ELF-1 (cell line): Measurements from ENCODE around the gene PTH1R.

Experiments
- DNase-seq: peaks from one replicate; pipeline ENCODE4 v3.0.0-alpha.2; 2016; ENCODE audit warnings: low read depth, low spot score

PTH1R gene

DNA sequence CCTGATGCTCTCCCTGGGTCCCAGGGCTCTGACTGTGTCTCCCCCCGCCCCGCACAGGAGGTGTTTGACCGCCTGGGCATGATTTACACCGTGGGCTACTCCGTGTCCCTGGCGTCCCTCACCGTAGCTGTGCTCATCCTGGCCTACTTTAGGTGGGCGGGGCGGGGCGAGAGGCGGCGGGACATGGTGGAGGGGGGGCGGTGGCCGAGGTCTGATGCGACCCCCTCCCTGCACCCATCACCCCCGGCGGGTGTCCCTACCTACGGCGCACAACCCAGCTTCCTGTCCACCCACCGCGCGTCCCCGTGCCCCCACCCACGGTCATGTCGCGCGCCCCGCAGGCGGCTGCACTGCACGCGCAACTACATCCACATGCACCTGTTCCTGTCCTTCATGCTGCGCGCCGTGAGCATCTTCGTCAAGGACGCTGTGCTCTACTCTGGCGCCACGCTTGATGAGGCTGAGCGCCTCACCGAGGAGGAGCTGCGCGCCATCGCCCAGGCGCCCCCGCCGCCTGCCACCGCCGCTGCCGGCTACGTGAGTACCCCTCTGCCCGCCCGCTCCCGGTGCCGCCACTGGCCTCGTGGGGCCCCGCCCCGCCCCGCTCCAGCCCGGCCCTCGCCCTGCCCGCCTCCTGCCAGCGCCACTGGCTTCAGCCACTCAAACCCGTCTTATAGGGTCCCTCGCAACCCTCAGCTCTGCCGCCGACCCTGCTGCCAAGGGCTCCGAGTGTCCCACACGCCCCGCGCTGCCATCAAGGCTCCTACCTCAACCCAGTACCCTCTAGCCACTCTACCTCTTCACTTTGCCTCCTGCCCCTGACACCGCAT, 21.0 kb downstream of the PTH1R start:
- no peak for DNase-seq

DNA sequence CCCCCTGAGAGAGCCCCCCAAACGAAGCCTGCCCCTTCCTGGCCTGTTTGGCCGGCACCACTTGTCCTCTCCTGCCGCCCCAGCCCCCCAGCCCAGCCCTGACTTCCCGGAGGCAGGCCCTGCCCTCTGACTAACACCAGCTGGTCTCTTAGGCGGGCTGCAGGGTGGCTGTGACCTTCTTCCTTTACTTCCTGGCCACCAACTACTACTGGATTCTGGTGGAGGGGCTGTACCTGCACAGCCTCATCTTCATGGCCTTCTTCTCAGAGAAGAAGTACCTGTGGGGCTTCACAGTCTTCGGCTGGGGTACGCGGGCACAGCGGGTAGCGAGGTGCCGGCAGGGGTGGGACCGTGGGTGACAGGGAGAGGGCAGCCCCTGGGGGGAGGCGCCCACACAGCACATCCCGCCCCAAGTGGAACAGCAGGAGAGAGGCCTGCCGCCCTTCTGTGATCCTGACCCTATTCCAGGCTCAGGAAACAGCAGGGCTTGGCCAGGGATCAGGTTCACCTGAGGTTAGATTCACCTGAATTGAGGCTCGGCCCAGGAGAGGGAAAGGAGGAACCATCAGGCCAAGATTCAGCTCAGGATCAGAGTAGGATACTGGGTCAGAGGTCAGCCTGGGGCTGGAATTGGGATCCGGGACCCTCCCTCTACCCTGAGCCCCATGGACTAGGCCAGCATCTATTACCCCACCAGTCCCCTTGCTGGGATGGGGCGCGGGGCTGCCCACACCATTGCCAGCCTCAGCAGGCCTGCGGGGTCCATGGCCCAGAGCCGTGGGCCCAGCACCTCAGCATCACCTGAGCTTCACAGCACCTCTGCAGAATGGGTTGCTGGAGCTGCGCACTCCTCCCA, 21.9 kb downstream of the PTH1R start:
- no peak for DNase-seq

DNA sequence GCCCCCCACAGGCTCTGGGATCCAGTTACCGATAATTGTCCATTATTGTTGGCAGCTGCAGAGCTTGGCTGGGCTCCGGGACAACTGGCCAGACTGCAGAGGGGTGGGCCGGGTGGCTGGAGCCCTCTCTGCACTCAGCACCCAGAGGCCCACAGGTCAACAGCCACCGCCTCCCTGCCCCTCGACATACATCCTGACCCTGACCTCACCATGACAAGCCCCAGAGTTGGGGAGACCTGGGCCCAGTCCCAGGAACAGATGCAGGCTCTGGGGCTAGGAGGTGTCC, 22.4 kb downstream of the PTH1R start:
- no peak for DNase-seq

- no peak for DNase-seq
Observed at GRCh38 chr3:46900356-46900755, 22.8 kb downstream of the PTH1R start.

DNA sequence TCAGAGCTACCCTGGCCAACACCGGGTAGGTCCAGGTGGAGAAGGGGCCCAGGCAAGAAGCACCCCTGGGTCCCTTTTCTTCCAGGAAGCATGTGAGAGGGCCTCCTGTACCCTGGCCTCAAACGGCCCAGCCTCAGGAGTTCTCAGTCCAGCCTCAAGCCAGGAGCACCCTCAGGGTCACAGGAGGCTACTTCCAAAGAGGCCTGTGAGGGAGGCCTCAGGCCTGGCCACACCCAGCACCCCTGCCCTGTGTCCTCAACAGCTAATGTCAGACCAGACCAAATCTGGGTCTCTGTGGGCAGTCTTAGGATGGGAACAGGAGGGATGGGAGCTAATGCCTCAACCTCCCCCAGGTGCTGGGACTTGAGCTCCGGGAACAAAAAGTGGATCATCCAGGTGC, 23.5 kb downstream of the PTH1R start:
- DNase-seq = no peak

DNA sequence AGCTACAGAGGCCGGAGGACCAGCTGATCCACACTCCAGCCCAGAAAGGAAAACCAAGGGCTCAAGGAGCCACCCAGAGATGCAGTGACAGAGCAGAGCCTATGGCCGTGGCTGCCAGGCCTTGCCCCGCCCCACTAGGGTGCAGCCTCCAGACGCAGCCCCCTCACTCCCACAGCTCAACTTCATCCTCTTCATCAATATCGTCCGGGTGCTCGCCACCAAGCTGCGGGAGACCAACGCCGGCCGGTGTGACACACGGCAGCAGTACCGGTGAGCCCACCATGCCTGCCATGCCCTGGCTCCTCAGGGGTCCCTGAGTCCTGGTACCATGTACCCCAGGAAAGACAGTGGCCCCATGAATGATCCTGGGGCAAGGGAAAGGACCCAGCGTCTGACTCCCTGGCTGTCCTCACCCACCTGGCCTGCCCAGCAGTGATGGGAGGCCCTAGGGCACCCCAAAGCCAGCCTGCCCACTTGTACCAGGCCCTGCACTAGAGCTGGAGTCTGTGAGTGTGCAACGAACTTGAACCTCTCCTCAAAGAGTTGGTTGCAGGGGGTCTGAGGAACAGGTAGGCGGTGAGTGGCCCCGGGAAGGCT, 24.2 kb downstream of the PTH1R start:
- no peak for DNase-seq

- DNase-seq = no peak
Observed at GRCh38 chr3:46902188-46902631, 24.7 kb downstream of the PTH1R start.

DNA sequence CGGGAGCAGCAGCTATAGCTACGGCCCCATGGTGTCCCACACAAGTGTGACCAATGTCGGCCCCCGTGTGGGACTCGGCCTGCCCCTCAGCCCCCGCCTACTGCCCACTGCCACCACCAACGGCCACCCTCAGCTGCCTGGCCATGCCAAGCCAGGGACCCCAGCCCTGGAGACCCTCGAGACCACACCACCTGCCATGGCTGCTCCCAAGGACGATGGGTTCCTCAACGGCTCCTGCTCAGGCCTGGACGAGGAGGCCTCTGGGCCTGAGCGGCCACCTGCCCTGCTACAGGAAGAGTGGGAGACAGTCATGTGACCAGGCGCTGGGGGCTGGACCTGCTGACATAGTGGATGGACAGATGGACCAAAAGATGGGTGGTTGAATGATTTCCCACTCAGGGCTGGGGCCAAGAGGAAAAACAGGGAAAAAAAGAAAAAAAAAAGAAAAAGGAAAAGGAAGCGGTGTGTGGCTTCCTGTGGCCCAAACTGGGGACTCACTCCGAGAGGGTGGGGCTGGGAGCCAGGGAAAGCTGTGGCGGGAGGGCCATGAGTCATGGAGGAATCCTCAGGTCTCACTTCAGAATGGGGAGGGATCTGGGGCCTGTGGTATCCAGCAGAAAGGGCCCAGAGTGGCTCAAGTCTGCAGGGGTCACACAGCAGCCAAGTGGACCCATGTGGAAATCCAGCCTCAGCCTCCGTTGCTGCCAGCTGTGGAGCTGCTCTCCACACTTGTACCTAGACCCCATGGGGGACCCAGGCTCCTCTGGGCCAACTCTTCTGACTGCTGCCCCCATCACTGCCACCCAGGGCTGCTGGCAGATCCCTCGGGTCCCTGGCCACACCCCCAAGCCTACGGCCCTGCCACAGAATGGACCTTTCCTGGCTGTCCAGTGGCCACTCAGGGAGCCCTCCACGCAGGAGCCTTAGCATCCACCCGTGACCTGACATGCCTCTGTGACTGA, 26.1 kb downstream of the PTH1R start:
- no peak for DNase-seq

DNA sequence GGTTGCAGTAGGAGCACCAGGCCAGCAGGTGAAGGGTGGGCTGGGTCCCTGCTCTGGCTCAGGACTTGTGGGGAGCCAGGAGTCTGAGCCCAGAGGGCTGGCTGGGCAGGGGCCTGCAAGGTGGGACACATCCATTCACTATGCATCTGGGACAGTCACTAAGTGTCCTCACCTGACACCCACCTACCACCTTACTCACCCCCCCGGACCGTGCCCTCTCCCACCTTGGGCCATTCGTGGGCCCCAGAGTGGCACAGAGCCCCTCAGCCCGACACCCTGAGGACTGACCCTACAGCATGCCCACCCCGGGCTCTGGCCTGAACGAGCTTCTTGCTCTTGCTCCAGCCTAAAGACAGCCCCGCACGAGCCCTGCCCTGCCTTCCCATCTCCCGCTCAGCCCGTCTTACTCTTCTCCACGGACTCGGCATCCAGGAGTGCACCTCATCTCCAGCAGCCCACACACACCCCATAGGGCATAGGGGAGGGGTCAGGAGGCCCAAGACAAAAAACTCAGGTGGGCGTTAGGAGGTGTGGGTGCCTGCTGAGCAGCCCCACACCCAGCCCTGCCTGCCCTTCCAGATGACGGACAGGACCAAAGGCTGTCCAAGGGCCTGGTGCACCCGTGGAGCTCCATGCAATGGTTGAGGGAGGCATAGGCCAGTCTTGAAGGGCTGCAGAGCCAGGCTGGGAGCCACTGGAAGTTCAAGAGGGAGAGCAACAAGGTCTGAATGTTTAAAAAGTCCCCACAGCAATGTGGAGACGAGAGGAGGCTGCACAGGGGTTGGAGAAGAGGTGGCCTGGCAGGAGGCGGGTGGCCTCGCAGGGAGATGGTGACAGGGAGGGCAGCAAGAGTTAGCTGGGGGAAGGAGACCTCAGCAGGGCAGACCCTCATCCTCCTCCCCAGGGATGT, 27.0 kb downstream of the PTH1R start:
- DNase-seq = no peak

DNA sequence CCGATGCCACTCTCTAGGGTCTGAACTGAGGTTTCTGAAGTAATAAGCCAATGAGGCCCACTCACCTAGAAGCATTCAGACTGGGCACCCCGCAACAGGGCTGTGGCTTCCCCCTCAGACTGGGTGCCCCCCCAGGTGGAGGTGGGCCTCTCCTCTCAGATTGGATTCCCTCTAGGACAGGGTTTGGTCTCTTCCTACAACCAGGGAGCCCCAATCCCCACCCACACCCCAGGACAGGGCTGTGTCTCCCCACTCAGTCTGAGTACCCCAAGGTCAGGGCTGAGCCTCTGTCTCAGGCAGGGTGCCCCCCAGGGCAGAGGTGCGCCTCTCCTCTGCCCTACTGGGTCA, 27.7 kb downstream of the PTH1R start:
- no peak for DNase-seq

DNA sequence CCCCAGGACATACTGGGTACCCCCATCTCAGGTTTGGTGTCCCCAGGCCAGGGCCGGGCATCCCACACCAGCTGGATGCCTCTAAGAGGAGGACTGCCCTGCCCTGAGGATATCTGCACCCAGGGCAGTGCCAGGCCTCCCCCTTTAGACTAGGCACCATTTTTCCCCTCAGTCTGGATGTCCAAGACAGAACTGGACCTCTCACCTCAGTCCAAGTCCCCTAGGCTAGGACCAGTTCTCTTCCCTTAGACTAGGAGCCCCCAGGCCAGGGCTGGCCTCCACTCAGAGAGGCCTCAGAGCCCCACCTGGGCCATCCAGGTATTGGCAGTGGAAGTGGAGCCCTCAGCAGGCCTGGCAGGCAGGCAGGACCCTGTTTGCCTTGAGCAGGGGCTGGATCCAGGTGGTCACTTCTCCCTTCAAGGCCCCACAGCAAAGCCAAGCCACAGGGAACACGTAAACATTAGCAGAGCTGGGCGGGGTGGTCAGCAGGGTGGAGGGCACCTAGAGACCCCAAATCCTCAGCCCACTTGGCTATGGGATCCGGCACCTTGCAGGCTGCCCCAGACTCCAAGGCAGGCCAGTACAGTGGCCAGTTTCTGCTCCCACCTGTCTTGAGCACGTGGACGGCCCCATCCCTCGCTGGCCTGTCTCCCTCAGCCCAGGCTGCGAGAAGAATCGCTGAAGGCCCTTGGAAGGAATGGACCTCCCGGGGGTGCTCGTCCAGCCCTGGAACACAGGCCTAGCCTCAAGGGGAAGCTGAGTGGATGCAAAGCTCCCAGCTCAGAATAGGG, 28.3 kb downstream of the PTH1R start:
- DNase-seq = no peak

- DNase-seq = no peak
Observed at GRCh38 chr3:46906471-46907058, 29.0 kb downstream of the PTH1R start.

GRCh38 chr3:46907271-46907670, 29.8 kb downstream of the PTH1R start:
- DNase-seq = no peak

GRCh38 chr3:46907960-46908293, 30.4 kb downstream of the PTH1R start:
- DNase-seq = no peak

DNA sequence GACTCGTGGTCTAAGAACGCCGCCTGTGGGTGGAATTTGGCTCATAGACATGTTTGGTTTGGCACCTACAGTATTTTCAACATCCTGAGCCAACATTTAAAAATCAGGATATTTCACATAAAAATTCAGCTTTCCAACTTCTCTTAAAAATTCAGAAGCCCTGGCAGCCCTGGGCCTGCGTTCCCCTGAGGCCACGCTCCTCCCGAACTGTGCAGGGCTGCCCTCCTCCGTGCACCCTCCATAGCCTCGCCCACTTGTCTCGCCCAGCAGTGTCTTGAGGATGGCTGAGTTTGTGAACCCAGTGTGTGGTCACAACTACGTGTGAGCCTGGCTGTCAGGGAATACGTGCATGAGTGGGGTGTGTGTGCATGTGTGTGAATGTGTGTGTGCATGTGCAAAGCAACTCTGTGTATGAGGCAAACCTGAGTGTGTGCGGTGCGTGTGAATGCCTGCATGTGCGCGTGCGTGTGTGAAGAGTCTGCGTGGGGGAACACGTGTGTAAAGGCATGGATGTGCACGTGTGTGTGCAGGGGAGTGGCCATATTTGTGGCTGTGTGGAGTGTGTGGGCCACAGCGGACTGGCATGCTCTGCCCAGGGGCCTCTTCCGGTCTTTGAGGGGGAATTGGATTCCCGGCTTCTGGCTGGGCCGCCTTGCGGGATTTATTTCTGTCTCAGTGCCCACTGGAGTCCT, 30.9 kb downstream of the PTH1R start:
- no peak for DNase-seq

DNA sequence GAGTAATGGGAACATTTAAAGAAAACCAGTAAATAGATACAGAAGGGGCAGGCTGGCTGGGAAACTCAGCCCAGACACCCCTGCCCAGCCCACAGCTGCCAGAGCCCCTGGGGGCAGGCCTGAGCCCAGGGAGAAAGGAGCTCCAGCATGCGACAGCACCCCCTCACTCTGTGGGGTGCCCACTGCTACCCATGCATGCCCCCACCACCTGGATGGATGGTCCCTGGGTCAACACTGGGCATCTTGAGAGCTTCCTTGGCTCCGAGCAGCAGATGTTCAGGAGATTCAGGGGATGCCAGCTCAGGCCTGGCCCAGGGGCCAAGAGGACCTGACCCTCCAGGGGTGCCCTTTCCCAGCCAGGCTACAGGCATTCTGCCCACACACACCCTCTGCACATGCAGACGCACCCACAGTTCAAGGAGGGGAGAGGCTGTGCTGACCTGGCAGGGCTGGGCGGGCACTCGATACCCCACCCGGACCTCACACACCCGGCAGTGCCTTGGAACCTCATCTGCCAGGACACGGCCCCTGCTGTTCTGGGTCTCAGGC, 31.5 kb downstream of the PTH1R start:
- DNase-seq = no peak

DNA sequence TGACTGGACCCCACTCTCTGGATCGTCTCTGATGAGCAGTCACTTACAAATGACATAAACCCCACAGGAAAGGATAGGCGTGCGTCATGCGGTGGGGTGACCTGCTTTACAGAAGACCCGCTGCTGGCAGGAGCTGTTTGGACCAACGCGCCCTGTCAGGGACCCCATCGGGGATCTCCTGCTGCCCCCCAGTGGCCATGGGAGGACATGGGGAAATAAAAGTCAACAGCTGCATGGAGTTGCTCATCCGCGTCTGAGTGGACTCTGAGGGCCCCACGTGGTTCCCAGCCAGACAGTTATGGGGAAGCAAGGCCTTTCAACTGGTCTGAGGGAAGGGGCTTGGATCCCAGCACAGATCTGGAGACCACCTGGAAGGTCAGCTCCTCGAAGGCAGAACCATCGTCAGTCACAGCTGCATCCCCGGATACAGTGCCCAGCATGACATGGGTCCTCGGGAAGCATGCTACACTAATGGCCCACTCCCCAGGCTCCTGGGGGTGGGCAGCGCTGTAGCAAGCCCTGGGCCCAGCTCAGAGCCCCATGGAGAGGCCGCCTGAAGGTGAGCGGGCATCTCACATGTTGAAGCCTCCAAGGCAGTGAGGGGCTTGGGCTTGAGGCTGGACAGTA, 32.1 kb downstream of the PTH1R start:
- DNase-seq = peak; percentile 90

GRCh38 chr3:46910166-46910760, 32.7 kb downstream of the PTH1R start:
- no peak for DNase-seq
